Embryonic facial prominence (tissue), 1 donor: Measurements from ENCODE around the gene ADARB1.
A peak's percentile ranks its signal among the peaks of the same experiment; 100 is the strongest.
"Not testable (repeated sequence)": the region's sequence is repeated elsewhere in the genome, so short reads cannot be mapped to it uniquely, and the experiment has no call there.

Experiments used
- DNase-seq: peaks from one replicate; pipeline ENCODE4 v3.0.0-alpha.2; 2016; ENCODE audit errors: extremely low spot score

Gene ADARB1

GRCh38 chr21:45074048-45074817, at the start of gene ADARB1:
Gene ADARB1, plus strand, starts transcription at chr21:45074580. Its CDS starts 97,077 bp downstream, at chr21:45171657.
- no peak for DNase-seq

GRCh38 chr21:45026066-45026745, 48.2 kb upstream of the ADARB1 start:
- no peak for DNase-seq

GRCh38 chr21:45026826-45027225, 47.6 kb upstream of the ADARB1 start:
- DNase-seq: no peak

- DNase-seq: no peak
These were observed 46.9 kb upstream of the ADARB1 start for GRCh38 chr21:45027241-45028196.

GRCh38 chr21:45028645-45029044, 45.7 kb upstream of the ADARB1 start:
- not testable (repeated sequence) for DNase-seq

GRCh38 chr21:45029298-45029947, 45.0 kb upstream of the ADARB1 start:
- no peak for DNase-seq

- DNase-seq: no peak
These were observed 44.3 kb upstream of the ADARB1 start for GRCh38 chr21:45029948-45030681.

GRCh38 chr21:45030682-45031570, 43.5 kb upstream of the ADARB1 start:
- no peak for DNase-seq

- DNase-seq: no peak
These were observed 42.7 kb upstream of the ADARB1 start for GRCh38 chr21:45031571-45032191.

- no peak for DNase-seq
These were observed 42.0 kb upstream of the ADARB1 start for GRCh38 chr21:45032332-45032731.

GRCh38 chr21:45032977-45033710, 41.2 kb upstream of the ADARB1 start:
- DNase-seq: no peak

- DNase-seq: peak; percentile 55
These were observed 40.4 kb upstream of the ADARB1 start for GRCh38 chr21:45033791-45034555.

GRCh38 chr21:45034556-45035476, 39.6 kb upstream of the ADARB1 start:
- no peak for DNase-seq

GRCh38 chr21:45035477-45035848, 38.9 kb upstream of the ADARB1 start:
- no peak for DNase-seq

GRCh38 chr21:45036630-45037029, 37.8 kb upstream of the ADARB1 start:
- DNase-seq: no peak

- no peak for DNase-seq
These were observed 36.4 kb upstream of the ADARB1 start for GRCh38 chr21:45037986-45038385.
